GM13977 (cell line): Measurements from ENCODE around the gene PSMD11.
A peak's percentile ranks its signal among the peaks of the same experiment; 100 is the strongest.
"Not testable (repeated sequence)": the region's sequence is repeated elsewhere in the genome, so short reads cannot be mapped to it uniquely, and the experiment has no call there.

ENCODE experiments used
- DNase-seq: peaks from one replicate; pipeline ENCODE4 v3.0.0; 2012; ENCODE audit warnings: low spot score
- in situ Hi-C: fragments of 300-500 bp; cut with MboI; formaldehyde crosslinking; loops from one replicate; pipeline ENCODE4 v1.12.0; 2022; ENCODE audit warnings: low sequenced_read_pairs, low pct_unique_long_range_greater_than_20kb, mixed read lengths, inconsistent platforms; ENCODE audit not compliant: unreplicated experiment
- TF ChIP-seq, protein P1 (sequence below): IDR thresholded peaks from 2 replicates; pipeline ENCODE4 v1.5.1; 2012; ENCODE audit warnings: mild to moderate bottlenecking, control low read depth; ENCODE audit not compliant: insufficient read depth; ENCODE audit errors: extremely low read depth, missing control alignments

The PSMD11 gene

DNA sequence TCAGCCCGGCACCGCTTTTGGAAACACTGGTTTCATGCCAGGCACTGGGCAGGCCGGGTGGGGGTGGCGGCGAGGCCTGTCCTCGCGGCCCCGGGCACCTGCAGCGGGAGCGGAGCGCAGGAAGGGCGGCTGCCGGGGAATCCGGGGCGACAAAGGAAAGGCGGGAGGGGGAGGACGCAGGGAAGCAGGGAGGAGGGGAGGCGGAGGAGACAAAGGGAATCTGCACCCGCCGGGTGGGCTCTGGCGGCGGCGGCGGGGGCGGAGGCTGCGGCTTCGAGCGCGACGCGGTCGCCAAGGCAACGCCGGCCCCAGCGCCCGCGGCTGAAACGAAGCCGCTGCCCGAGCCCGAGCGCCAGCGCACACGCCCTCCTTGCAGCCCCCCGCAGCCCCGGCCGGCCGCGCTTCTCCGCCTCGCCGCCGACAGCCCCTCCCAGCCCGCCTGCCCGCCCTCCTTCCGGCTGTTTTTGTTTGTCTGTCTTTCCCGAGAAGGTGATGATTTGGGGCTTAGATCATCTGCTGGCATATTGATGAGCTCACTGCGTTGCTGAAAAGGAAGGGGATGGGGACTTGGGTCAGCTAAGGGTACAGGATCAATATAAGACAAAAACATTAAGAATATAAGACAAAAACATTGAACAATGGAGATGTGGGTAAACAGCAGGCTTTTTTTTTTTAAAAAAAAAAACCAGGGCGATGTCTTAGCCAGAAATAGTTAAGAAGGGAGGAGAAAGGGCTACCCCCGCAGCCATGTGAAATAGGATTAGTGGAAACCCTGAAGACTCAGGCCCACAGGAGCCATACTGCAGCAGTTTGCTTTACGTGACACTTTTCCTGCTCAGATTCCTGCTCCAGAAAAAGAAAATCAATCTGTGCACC is 75.2 kb downstream of the PSMD11 start:
- DNase-seq: peak; percentile 69
- TF ChIP-seq, protein P1, sequence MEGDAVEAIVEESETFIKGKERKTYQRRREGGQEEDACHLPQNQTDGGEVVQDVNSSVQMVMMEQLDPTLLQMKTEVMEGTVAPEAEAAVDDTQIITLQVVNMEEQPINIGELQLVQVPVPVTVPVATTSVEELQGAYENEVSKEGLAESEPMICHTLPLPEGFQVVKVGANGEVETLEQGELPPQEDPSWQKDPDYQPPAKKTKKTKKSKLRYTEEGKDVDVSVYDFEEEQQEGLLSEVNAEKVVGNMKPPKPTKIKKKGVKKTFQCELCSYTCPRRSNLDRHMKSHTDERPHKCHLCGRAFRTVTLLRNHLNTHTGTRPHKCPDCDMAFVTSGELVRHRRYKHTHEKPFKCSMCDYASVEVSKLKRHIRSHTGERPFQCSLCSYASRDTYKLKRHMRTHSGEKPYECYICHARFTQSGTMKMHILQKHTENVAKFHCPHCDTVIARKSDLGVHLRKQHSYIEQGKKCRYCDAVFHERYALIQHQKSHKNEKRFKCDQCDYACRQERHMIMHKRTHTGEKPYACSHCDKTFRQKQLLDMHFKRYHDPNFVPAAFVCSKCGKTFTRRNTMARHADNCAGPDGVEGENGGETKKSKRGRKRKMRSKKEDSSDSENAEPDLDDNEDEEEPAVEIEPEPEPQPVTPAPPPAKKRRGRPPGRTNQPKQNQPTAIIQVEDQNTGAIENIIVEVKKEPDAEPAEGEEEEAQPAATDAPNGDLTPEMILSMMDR: no peak
- in situ Hi-C loops: no loop called here

DNA sequence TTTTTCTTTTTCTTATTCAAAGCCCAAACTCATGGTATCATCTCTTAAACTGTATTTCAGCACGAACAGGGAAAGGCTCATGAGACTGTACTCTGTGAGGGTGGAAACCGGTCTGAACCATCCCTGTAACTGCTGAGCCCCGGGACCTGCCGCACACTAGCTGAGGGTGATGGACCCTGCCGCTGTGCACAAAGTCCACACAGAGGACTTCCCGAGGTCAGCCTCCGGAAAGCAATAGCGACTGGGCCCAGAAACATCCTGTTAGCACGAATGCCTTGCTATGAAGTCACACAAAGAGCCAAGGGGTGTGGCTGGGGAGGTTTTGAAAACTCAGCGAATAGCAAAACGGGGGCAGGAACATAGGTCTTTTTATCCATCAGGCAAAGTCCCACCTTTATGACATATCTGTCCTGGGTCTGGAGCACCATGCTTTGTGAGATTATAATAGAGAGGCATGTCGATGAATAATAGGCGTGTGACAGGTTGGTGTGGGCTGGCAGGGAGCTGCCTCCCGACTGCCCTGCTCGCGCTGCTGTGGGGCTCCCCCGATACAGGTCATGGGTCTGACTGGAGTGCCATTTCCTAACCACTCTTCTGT is 75.9 kb downstream of the PSMD11 start:
- in situ Hi-C loops: no loop called here
- DNase-seq: peak; percentile 61
- TF ChIP-seq, protein P1: no peak

DNA sequence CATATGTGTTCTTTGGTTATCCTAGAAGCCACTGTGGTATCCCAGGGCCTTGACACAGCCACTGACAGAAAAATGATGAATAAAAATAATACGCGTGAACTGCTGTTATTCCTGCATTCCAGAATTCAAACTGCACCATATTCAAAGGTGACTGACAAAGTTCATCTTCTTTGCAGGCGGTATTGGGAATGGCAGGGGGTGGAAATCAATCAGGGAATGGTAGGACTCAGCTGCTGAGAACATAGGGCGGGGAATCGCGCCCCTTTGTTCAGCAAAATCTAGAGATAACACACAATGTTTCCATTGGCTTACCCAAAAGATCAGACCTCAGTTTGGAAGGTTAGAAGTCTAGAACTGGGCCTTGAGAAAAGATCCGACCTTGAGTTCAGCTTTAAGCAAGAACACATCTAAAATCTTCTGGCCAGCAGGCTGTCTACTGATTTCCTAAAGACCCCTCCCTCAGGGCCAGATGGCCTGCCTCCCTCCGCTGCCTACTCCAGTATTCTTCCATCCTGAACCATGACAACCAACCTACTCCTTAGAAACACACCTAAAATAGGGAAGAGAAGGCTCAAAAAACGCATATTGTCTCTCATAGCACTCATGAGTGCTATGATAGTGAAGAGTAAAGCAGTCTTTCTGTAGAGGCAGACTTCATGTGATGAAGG is 76.6 kb downstream of the PSMD11 start:
- in situ Hi-C loops: no loop called here
- TF ChIP-seq, protein P1: no peak
- no peak for DNase-seq

DNA sequence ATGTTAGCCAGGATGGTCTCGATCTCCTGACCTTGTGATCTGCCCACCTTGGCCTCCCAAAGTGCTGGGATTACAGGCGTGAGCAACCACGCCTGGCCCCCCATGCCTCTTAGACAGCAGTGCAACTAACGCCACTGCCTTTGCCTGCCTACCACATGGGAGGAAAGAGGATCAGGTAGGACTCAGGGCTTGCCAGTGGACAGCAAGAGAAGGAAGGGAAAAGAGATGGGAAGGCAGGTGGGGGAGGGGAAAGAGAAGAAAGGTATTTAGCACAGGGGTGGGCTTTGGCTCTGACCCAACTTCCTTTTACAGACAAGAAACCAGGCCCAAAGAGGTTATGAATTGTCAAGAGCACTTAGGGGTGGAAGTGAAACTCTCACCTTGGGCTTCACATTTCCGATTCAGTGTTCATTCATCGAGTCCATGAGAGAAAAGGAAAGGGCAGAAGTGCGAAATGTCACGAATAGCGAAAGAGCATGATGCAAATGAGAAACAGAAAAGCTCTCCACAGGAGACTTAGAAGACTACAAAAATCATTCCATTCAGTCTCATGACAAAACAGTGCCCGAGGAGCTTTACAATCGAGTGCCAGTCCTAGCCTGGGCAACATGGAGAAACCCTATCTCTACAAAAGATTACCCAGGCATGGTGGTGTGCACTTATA is 78.8 kb downstream of the PSMD11 start:
- TF ChIP-seq, protein P1: no peak
- DNase-seq: peak; percentile 73
- in situ Hi-C loops: no loop called here

DNA sequence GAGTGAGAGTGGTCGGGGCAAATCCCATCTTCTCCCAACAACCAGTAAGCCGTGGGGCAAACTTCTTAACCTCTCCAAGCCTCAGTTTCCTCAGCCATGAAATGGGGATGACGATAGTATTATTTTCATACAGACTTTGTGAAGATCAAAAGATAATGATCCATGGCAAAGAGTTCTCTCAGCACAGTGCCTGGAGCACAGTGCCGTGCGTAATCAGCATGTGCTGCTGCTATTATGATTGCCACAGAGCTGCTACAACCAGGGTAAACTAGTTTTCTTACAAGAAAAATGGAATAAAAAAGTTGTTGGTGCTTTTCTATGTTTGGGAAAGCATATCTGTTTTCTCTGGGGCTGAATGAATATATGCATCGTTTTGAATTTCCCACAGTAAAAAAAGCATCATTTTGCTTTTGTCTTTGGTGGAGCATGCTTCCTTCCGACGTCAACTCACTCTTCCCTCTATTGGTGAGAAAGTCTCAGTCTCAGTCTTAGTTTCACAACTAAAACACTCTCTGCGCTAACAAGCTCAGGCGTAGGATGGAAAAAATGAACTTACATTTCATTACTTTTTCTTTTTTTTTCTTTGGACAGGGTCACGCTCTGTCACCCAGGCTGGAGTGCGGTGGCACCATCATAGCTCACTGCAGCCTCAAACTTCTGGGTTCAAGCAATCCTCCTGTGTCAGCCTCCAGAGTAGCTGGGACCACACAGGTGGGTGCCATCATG is 79.7 kb downstream of the PSMD11 start:
- in situ Hi-C loops: no loop called here
- TF ChIP-seq, protein P1: no peak
- peak; percentile 69 for DNase-seq

DNA sequence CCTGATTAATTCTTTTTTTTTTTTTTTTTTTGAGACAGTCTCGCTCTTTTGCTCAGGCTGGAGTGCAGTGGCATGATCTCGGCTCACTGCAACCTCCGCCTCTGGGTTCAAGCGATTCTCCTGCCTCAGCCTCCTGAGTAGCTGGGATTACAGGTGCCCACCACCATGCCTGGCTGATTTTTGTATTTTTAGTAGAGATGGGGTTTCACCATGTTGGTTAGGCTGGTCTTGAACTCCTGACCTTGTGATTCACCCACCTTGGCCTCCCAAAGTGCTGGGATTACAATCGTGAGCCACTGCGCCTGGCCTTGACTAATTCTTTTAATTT is 80.2 kb downstream of the PSMD11 start:
- DNase-seq, in situ Hi-C loops: not testable (repeated sequence)
